Adrenal gland (tissue), 12 donors: ENCODE results near the gene CDC34. TPM values are rescaled to one million over a fixed set of nuclear protein-coding genes. Genes with fewer than 3 reads are reported as not detected.

Experiments
- DNase-seq, 7 donors: peaks; one replicate each; pipeline ENCODE4 v3.0.0-alpha.2; 2019 to 2020
- H3K27ac ChIP-seq, 5 donors: fragments of 200-600 bp; sonication (generic) in 4 of 5; 1 replicate in 3 of 5; 2 replicates in 2 of 5; pipeline versions ENCODE4 v1.5.1 to v1.8.0; 2016 to 2020; ENCODE audit warnings: mild to moderate bottlenecking in 1 of 5
- H3K27me3 ChIP-seq: fragments of 200-600 bp; 2 replicates; pipeline ENCODE4 v1.8.0; 2021
- H3K36me3 ChIP-seq, 2 donors: fragments of 200-600 bp; replicated peaks in 1 of 2; 1 replicate in 1 of 2; 2 replicates in 1 of 2; pipeline versions ENCODE4 v1.5.1 to v1.8.0; 2018 to 2022
- H3K4me1 ChIP-seq, 2 donors: fragments of 200-600 bp; replicated peaks in 1 of 2; 1 replicate in 1 of 2; 2 replicates in 1 of 2; pipeline versions ENCODE4 v1.5.1 to v1.8.0; 2018 to 2021
- H3K4me3 ChIP-seq, 4 donors: fragments of 200-600 bp; sonication (generic) in 3 of 4; one replicate each; pipeline ENCODE4 v1.5.1; 2016 to 2018
- H3K9me3 ChIP-seq, 3 donors: fragments of 200-600 bp; sonication (generic) in 1 of 3; replicated peaks in 1 of 3; 1 replicate in 2 of 3; 2 replicates in 1 of 3; pipeline versions ENCODE4 v1.5.1 to v1.8.0; 2016 to 2021
- POLR2A ChIP-seq, 2 donors: fragments of 450-650 bp; IDR thresholded peaks; one replicate each; pipeline ENCODE4 v1.6.1; 2017; ENCODE audit warnings: antibody characterized with exemption in 2 of 2, mild to moderate bottlenecking in 2 of 2, moderate library complexity in 1 of 2
- WGBS, 4 donors: extraction: QIAGEN DNeasy Blood & Tissue Kit in 2 of 4; methylation state at CpG; one replicate each; pipeline versions ENCODE4 v1.1.5 to v1.1.7; 2013 to 2017; 5-methylcytosine and 5-hydroxymethylcytosine counted together
- intact Hi-C, 2 donors: fragments of 100-400 bp; cut with DNase I; formaldehyde crosslinking; loops; one replicate each; pipeline versions ENCODE4 v1.14.1 to v1.15.0; 2022 to 2023
- polyA plus RNA-seq, 3 donors: library from polyadenylated mRNA; stranded (reverse); fragments of 200-250 nt in 2 of 3; fragments of 350-450 nt in 1 of 3; fragmentation: Illumina TruSeq in 1 of 3; extraction: RNeasy Lipid Tissue Mini Kit (QIAGEN cat#74804) in 1 of 3; gene quantifications; one replicate each; pipeline ENCODE4 v1.2.3, GENCODE V29; 2013 to 2014
- total RNA-seq, 9 donors: library from RNA; depleted of rRNA in 4 of 9; stranded (reverse); fragments of >200 nt in 4 of 9; fragments of 120-200 nt in 1 of 9; fragmentation: NEBNext Ultra II Directional in 1 of 9; extraction: Animal tissue kit (Norgen Biotek cat#: 25700) in 1 of 9; gene quantifications; one replicate each; pipeline versions ENCODE4 v1.1.0 to v1.2.4, GENCODE V29; 2013 to 2023
- TF ChIP-seq, protein P1 (sequence below), 6 experiments: fragments of 450-650 bp in 4 of 6; fragments of 200-600 bp in 2 of 6; sonication (generic) in 1 of 6; IDR thresholded peaks; 1 replicate in 5 of 6; 2 replicates in 1 of 6; pipeline versions ENCODE4 v1.5.1 to v1.8.0; 2016 to 2021; ENCODE audit warnings: antibody characterized with exemption in 6 of 6, mild to moderate bottlenecking in 2 of 6, moderate library complexity in 1 of 6
- donor health status: healthy with polysubstance abuse.
- donor health status: Bipolar disorder and iron deficiency.
- donor health status: DM: yes; HTN: yes; CAD: no.
- donor health status: DM: no; HTN: no; CAD: no.
- donor health status: DM: no; HTN: no; CAD: no.
- donor health status: DM: yes; HTN: yes; CAD: no.

CDC34 gene
- total and polyA plus RNA-seq, 12 donors = 22.2 to 151 (median 64.9) TPM

- H3K36me3 ChIP-seq = no peaks in the 10 kb centered on the region
- no peaks in the 10 kb centered on the region for H3K9me3 ChIP-seq
- 16 to 49% (median 26%) methylated on average over 10 to 32 of the region's 32 CpGs for WGBS, 4 donors
- TF ChIP-seq POLR2A (IDR thresholded peaks at IDR 0.05) = no peak
- TF ChIP-seq, protein P1, sequence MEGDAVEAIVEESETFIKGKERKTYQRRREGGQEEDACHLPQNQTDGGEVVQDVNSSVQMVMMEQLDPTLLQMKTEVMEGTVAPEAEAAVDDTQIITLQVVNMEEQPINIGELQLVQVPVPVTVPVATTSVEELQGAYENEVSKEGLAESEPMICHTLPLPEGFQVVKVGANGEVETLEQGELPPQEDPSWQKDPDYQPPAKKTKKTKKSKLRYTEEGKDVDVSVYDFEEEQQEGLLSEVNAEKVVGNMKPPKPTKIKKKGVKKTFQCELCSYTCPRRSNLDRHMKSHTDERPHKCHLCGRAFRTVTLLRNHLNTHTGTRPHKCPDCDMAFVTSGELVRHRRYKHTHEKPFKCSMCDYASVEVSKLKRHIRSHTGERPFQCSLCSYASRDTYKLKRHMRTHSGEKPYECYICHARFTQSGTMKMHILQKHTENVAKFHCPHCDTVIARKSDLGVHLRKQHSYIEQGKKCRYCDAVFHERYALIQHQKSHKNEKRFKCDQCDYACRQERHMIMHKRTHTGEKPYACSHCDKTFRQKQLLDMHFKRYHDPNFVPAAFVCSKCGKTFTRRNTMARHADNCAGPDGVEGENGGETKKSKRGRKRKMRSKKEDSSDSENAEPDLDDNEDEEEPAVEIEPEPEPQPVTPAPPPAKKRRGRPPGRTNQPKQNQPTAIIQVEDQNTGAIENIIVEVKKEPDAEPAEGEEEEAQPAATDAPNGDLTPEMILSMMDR (IDR thresholded peaks at IDR 0.05) = peak; percentile 56 to 70 (median 64)
- H3K4me3 ChIP-seq = no peak overlapping the region
- peak in 1 of 7 donors; percentile 44 for DNase-seq
- intact Hi-C loops = loop anchor here in 1 of 2 donors (10.0 kb wide), 1 partner anchor 151 kb away; the partner anchor contains the start of gene MIER2
- H3K4me1 ChIP-seq = peaks cover 2 to 9% of the 10 kb centered on the region in 2 donors
- H3K27me3 ChIP-seq = peaks cover 19% of the 10 kb centered on the region
- no peak overlapping the region for H3K27ac ChIP-seq
Measured at GRCh38 chr19:495402-496111, 36.0 kb upstream of the CDC34 start.

GRCh38 chr19:496112-496665 is 35.4 kb upstream of the CDC34 start, which contains the start of gene MADCAM1:
Gene MADCAM1 (plus strand): TSS chr19:496486. CDS start chr19:496500, 14 bp downstream.
- intact Hi-C loops = loop anchor here in 1 of 2 donors (10.0 kb wide), 1 partner anchor 151 kb away; the partner anchor contains the start of gene MIER2
- no peaks in the 10 kb centered on the region for H3K36me3 ChIP-seq
- TF ChIP-seq, protein P1 (IDR thresholded peaks at IDR 0.05) = no peak
- TF ChIP-seq POLR2A (IDR thresholded peaks at IDR 0.05) = no peak
- no peaks in the 10 kb centered on the region for H3K9me3 ChIP-seq
- peaks cover 19% of the 10 kb centered on the region for H3K27me3 ChIP-seq
- no peak within 1 kb of the TSS for H3K4me3 ChIP-seq
- H3K27ac ChIP-seq = no peak within 1 kb of the TSS
- peaks cover 2 to 9% of the 10 kb centered on the region in 2 donors for H3K4me1 ChIP-seq
- DNase-seq = no peak
- WGBS, 4 donors = 3 to 8% (median 5%) methylated on average over 11 to 33 of the region's 33 CpGs

DNA sequence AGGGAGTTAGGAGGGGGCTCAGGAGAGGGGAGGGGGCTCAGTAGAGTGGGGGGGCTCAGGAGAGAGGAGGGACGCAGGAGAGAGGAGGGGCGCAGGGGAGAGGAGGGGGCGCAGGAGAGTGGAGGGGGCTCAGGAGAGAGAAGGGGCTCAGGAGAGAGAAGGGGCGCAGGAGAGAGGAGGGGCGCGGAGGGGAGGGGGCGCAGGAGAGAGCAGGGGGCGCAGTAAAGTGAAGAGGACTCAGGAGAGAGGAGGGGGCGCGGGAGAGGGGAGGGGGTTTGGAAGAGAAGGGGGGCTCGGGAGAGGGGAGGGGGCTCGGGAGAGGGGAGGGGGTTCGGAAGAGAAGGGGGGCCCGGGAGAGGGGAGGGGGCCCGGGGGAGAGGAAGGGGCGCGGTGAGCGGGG is 34.6 kb upstream of the CDC34 start:
- intact Hi-C loops = loop anchor here in 1 of 2 donors (10.0 kb wide), 1 partner anchor 152 kb away; the partner anchor contains the start of gene MIER2
- H3K9me3 ChIP-seq = no peaks in the 10 kb centered on the region
- H3K4me1 ChIP-seq = peaks cover 2 to 9% of the 10 kb centered on the region in 2 donors
- H3K27me3 ChIP-seq = peaks cover 19% of the 10 kb centered on the region
- no peak overlapping the region for H3K4me3 ChIP-seq
- WGBS, 4 donors = 0 to 10% (median 7%) methylated on average over 1 to 17 of the region's 18 CpGs; no CpG with 5 or more reads in 1 of the 4 donors
- no peak for DNase-seq
- H3K36me3 ChIP-seq = no peaks in the 10 kb centered on the region
- TF ChIP-seq, protein P1 (IDR thresholded peaks at IDR 0.05) = no peak
- TF ChIP-seq POLR2A (IDR thresholded peaks at IDR 0.05) = no peak
- H3K27ac ChIP-seq = no peak overlapping the region

GRCh38 chr19:497491-497868 is 34.1 kb upstream of the CDC34 start:
- TF ChIP-seq POLR2A (IDR thresholded peaks at IDR 0.05) = no peak
- TF ChIP-seq, protein P1 (IDR thresholded peaks at IDR 0.05) = no peak
- 0 to 2% (median 1%) methylated on average over 3 to 32 of the region's 36 CpGs; no CpG with 5 or more reads in 1 of the 4 donors for WGBS, 4 donors
- H3K36me3 ChIP-seq = no peaks in the 10 kb centered on the region
- H3K27me3 ChIP-seq = peaks cover 19% of the 10 kb centered on the region
- no peak for DNase-seq
- H3K27ac ChIP-seq = no peak overlapping the region
- H3K9me3 ChIP-seq = no peaks in the 10 kb centered on the region
- H3K4me3 ChIP-seq = no peak overlapping the region
- peaks cover 2 to 9% of the 10 kb centered on the region in 2 donors for H3K4me1 ChIP-seq
- intact Hi-C loops = loop anchor here in 1 of 2 donors (10.0 kb wide), 1 partner anchor 153 kb away; the partner anchor contains the start of gene MIER2
